ENCODE data around the gene SLC4A1AP. TPM values are rescaled to one million over a fixed set of nuclear protein-coding genes. Genes with fewer than 3 reads are reported as not detected.

SLC4A1AP gene
- 37.8 and 39.5 TPM in 2 replicates for total RNA-seq

GRCh38 chr2:27663285-27664153 lies at the start of gene SLC4A1AP, which contains the start of gene SUPT7L:
TSS of gene SLC4A1AP (plus strand) at chr2:27663889. CDS start at chr2:27663915, 26 bp downstream.
TSS of gene SUPT7L (minus strand) at chr2:27663614. CDS start at chr2:27662192, 1,422 bp downstream.

GRCh38 chr2:27628767-27629709 lies 34.7 kb upstream of the SLC4A1AP start, which contains the start of the genes CCDC121 and GPN1:
TSS of gene CCDC121 (minus strand) at chr2:27629012. CDS start at chr2:27627799, 1,213 bp downstream.
TSS of gene GPN1 (plus strand) at chr2:27629050. CDS start at chr2:27629059, 9 bp downstream.

Other genes starting within 250 kb of the SLC4A1AP start
- 100 and 134 TPM in 2 replicates for gene NRBP1, start 235.3 kb upstream of the SLC4A1AP start, total RNA-seq
- gene KRTCAP3, start 221.5 kb upstream of the SLC4A1AP start, total RNA-seq = not detected in 2 replicates
- gene IFT172, start 174.1 kb upstream of the SLC4A1AP start, total RNA-seq = 23.6 and 26.8 TPM in 2 replicates
- 21.7 and 24.5 TPM in 2 replicates for gene FNDC4, start 168.7 kb upstream of the SLC4A1AP start, total RNA-seq
- gene GCKR, start 167.1 kb upstream of the SLC4A1AP start, total RNA-seq = 1.1 and 1.9 TPM in 2 replicates
- gene ZNF512, start 80.8 kb upstream of the SLC4A1AP start, total RNA-seq = 21.1 and 30.4 TPM in 2 replicates
- gene CCDC121, start 34.9 kb upstream of the SLC4A1AP start, total RNA-seq = 1.1 and 1.5 TPM in 2 replicates
- gene GPN1, start 34.8 kb upstream of the SLC4A1AP start, total RNA-seq = 30.7 and 60.2 TPM in 2 replicates
- 15.3 and 33.3 TPM in 2 replicates for gene SUPT7L, start 275 bp upstream of the SLC4A1AP start, total RNA-seq
- gene MRPL33, start 107.8 kb downstream of the SLC4A1AP start, total RNA-seq = 67.4 and 89.5 TPM in 2 replicates
- gene RBKS, start 226.5 kb downstream of the SLC4A1AP start, total RNA-seq = 1.5 and 2.3 TPM in 2 replicates
- 11.7 and 16.3 TPM in 2 replicates for gene BABAM2, start 226.8 kb downstream of the SLC4A1AP start, total RNA-seq

Data from regular cardiac myocyte (primary cell).